Lower lobe of right lung (tissue), 2 donors: Measurements from ENCODE around the gene CPT1C. TPM values are rescaled to one million over a fixed set of nuclear protein-coding genes. Genes with fewer than 3 reads are reported as not detected.
A peak's percentile ranks its signal among the peaks of the same experiment; 100 is the strongest.

Source experiments
- ATAC-seq, 2 donors: fragments of 200-7000 bp; cut with Tn5 transposase; one replicate each; pipeline ENCODE4 v1.9.1; 2020 to 2022; ENCODE audit warnings: mild to moderate bottlenecking in 2 of 2, moderate library complexity in 2 of 2
- DNase-seq: peaks from one replicate; pipeline ENCODE4 v3.0.0-alpha.2; 2020
- H3K27ac ChIP-seq: fragments of 200-600 bp; one replicate; pipeline ENCODE4 v1.8.0; 2022
- H3K27me3 ChIP-seq: fragments of 200-600 bp; one replicate; pipeline ENCODE4 v1.8.0; 2022; ENCODE audit warnings: low read depth
- H3K36me3 ChIP-seq: fragments of 200-600 bp; one replicate; pipeline ENCODE4 v1.8.0; 2022; ENCODE audit warnings: mild to moderate bottlenecking
- H3K4me1 ChIP-seq: fragments of 200-600 bp; one replicate; pipeline ENCODE4 v1.8.0; 2022
- H3K4me3 ChIP-seq: fragments of 200-600 bp; one replicate; pipeline ENCODE4 v1.8.0; 2022; ENCODE audit warnings: mild to moderate bottlenecking
- H3K9me3 ChIP-seq: fragments of 200-600 bp; one replicate; pipeline ENCODE4 v1.8.0; 2022
- CTCF ChIP-seq: fragments of 200-600 bp; IDR thresholded peaks from one replicate; pipeline ENCODE4 v1.8.0; 2022; ENCODE audit warnings: antibody characterized with exemption, mild to moderate bottlenecking
- intact Hi-C: fragments of 100-400 bp; cut with DNase I; formaldehyde crosslinking; loops from one replicate; pipeline ENCODE4 v1.11.0; 2022
- total RNA-seq: library from RNA; stranded (reverse); fragmentation: NEBNext Ultra II Directional; extraction: Animal tissue kit (Norgen Biotek cat#: 25700); gene quantifications from one replicate; pipeline ENCODE4 v1.2.1, GENCODE V29; 2021
- donor health status: DM: no; HTN: yes; CAD: no; lungs with severe emphysema.

Gene CPT1C
- total RNA-seq, 1 donor from 2014 or later, result 3.8 TPM

GRCh38 chr19:49685845-49686332, 5.0 kb upstream of the CPT1C start:
- intact Hi-C loops, result no loop called here
- Histone ChIP-seq H3K4me1 (peaks cover 24% of the 10 kb centered on the region), H3K9me3 (no peaks in the 10 kb centered on the region), H3K27me3 (peaks cover 17% of the 10 kb centered on the region), H3K27ac (peak overlapping the region; percentile 46), H3K4me3 (peak overlapping the region; percentile 63), H3K36me3 (peaks cover 72% of the 10 kb centered on the region)
- TF ChIP-seq CTCF, result no peak
- DNase-seq, result no peak
- no peak for ATAC-seq

GRCh38 chr19:49686503-49687088, 4.3 kb upstream of the CPT1C start:
- ATAC-seq (no peak), DNase-seq (no peak)
- Histone ChIP-seq H3K4me3 (peak overlapping the region; percentile 63), H3K27ac (peak overlapping the region; percentile 60), H3K27me3 (peaks cover 24% of the 10 kb centered on the region), H3K36me3 (peaks cover 66% of the 10 kb centered on the region), H3K4me1 (peaks cover 28% of the 10 kb centered on the region), H3K9me3 (no peaks in the 10 kb centered on the region)
- TF ChIP-seq CTCF, result no peak
- intact Hi-C loops, result no loop called here

- no peak for ATAC-seq
- peaks cover 60% of the 10 kb centered on the region for H3K36me3 ChIP-seq
- peaks cover 26% of the 10 kb centered on the region for H3K27me3 ChIP-seq
- DNase-seq, result no peak
- TF ChIP-seq CTCF, result no peak
- peak overlapping the region; percentile 60 for H3K27ac ChIP-seq
- intact Hi-C loops, result no loop called here
- peaks cover 28% of the 10 kb centered on the region for H3K4me1 ChIP-seq
- H3K4me3 ChIP-seq, result peak overlapping the region; percentile 63
- H3K9me3 ChIP-seq, result no peaks in the 10 kb centered on the region
Observed at GRCh38 chr19:49687150-49687549, 3.8 kb upstream of the CPT1C start.

- no peak for DNase-seq
- no peak for ATAC-seq
- H3K27me3 ChIP-seq, result peaks cover 26% of the 10 kb centered on the region
- H3K9me3 ChIP-seq, result no peaks in the 10 kb centered on the region
- peak overlapping the region; percentile 61 for H3K27ac ChIP-seq
- H3K36me3 ChIP-seq, result peaks cover 55% of the 10 kb centered on the region
- H3K4me1 ChIP-seq, result peaks cover 28% of the 10 kb centered on the region
- intact Hi-C loops, result no loop called here
- no peak for TF ChIP-seq CTCF
- H3K4me3 ChIP-seq, result peak overlapping the region; percentile 63
Observed at GRCh38 chr19:49687566-49688316, 3.2 kb upstream of the CPT1C start.

GRCh38 chr19:49688531-49689132, 2.3 kb upstream of the CPT1C start:
- intact Hi-C loops, result no loop called here
- no peak for TF ChIP-seq CTCF
- Histone ChIP-seq H3K9me3 (no peaks in the 10 kb centered on the region), H3K36me3 (peaks cover 46% of the 10 kb centered on the region), H3K4me1 (peaks cover 28% of the 10 kb centered on the region), H3K27me3 (peaks cover 26% of the 10 kb centered on the region), H3K4me3 (peak overlapping the region; percentile 63), H3K27ac (peak overlapping the region; percentile 61)
- DNase-seq (no peak), ATAC-seq (no peak)
